Glutamatergic neuron (in vitro differentiated cells): ENCODE results near the gene PRKCA. TPM values are rescaled to one million over a fixed set of nuclear protein-coding genes. Genes with fewer than 3 reads are reported as not detected.
"Not testable (repeated sequence)": the region's sequence is repeated elsewhere in the genome, so short reads cannot be mapped to it uniquely, and the experiment has no call there.

ENCODE experiments used
- DNase-seq: peaks from one replicate; pipeline ENCODE4 v3.0.0; 2022
- H3K27ac Mint-ChIP-seq: one replicate; pipeline ENCODE4 v1.8.0; 2020; ENCODE audit warnings: mild to moderate bottlenecking, mixed read lengths, inconsistent platforms; ENCODE audit not compliant: unreplicated experiment
- H3K27me3 Mint-ChIP-seq: one replicate; pipeline ENCODE4 v1.8.0; 2020; ENCODE audit warnings: mild to moderate bottlenecking, moderate library complexity, mixed read lengths, inconsistent platforms; ENCODE audit not compliant: unreplicated experiment
- H3K36me3 Mint-ChIP-seq: one replicate; pipeline ENCODE4 v1.8.0; 2020; ENCODE audit warnings: mild to moderate bottlenecking, mixed read lengths, inconsistent platforms; ENCODE audit not compliant: unreplicated experiment
- H3K4me1 Mint-ChIP-seq: one replicate; pipeline ENCODE4 v1.8.0; 2020; ENCODE audit warnings: mild to moderate bottlenecking, low read depth, mixed read lengths, inconsistent platforms; ENCODE audit not compliant: unreplicated experiment
- H3K4me3 Mint-ChIP-seq: one replicate; pipeline ENCODE4 v1.8.0; 2020; ENCODE audit warnings: mild to moderate bottlenecking, mixed read lengths, inconsistent platforms; ENCODE audit not compliant: unreplicated experiment
- H3K9me3 Mint-ChIP-seq: one replicate; pipeline ENCODE4 v1.8.0; 2020; ENCODE audit warnings: mild to moderate bottlenecking, moderate library complexity, mixed read lengths, inconsistent platforms; ENCODE audit not compliant: unreplicated experiment
- CTCF ChIP-seq: fragments of 200-600 bp; sonication (generic); IDR thresholded peaks from one replicate; pipeline ENCODE4 v1.5.0; 2021; ENCODE audit not compliant: partially characterized antibody, unreplicated experiment
- total RNA-seq: library from RNA; stranded (reverse); fragmentation: NEBNext Ultra II Directional; extraction: Animal tissue kit (Norgen Biotek cat#: 25700); gene quantifications from one replicate; pipeline ENCODE4 v1.2.1, GENCODE V29; 2021; ENCODE audit not compliant: unreplicated experiment

The PRKCA gene
- total RNA-seq, 1 donor from 2014 or later: 2.2 TPM

GRCh38 chr17:66285149-66285548, 17.3 kb upstream of the PRKCA start:
- Mint-ChIP-seq H3K4me1 (no peaks in the 10 kb centered on the region), H3K27me3 (no peaks in the 10 kb centered on the region), H3K36me3 (no peaks in the 10 kb centered on the region), H3K27ac (no peak overlapping the region), H3K9me3 (no peaks in the 10 kb centered on the region), H3K4me3 (no peak overlapping the region)
- DNase-seq: no peak
- no peak for TF ChIP-seq CTCF

GRCh38 chr17:66287911-66288310, 14.5 kb upstream of the PRKCA start:
- no peaks in the 10 kb centered on the region for H3K9me3 Mint-ChIP-seq
- H3K4me1 Mint-ChIP-seq: no peaks in the 10 kb centered on the region
- no peaks in the 10 kb centered on the region for H3K27me3 Mint-ChIP-seq
- H3K27ac Mint-ChIP-seq: no peak overlapping the region
- DNase-seq: no peak
- H3K36me3 Mint-ChIP-seq: no peaks in the 10 kb centered on the region
- no peak overlapping the region for H3K4me3 Mint-ChIP-seq
- TF ChIP-seq CTCF: no peak

- no peaks in the 10 kb centered on the region for H3K27me3 Mint-ChIP-seq
- no peaks in the 10 kb centered on the region for H3K36me3 Mint-ChIP-seq
- H3K27ac Mint-ChIP-seq: no peak overlapping the region
- no peak for DNase-seq
- H3K4me3 Mint-ChIP-seq: no peak overlapping the region
- H3K4me1 Mint-ChIP-seq: no peaks in the 10 kb centered on the region
- H3K9me3 Mint-ChIP-seq: no peaks in the 10 kb centered on the region
- TF ChIP-seq CTCF: no peak
These were observed 12.2 kb upstream of the PRKCA start for GRCh38 chr17:66290101-66290722.

GRCh38 chr17:66292353-66292752, 10.1 kb upstream of the PRKCA start:
- no peaks in the 10 kb centered on the region for H3K27me3 Mint-ChIP-seq
- no peaks in the 10 kb centered on the region for H3K9me3 Mint-ChIP-seq
- no peaks in the 10 kb centered on the region for H3K36me3 Mint-ChIP-seq
- H3K4me3 Mint-ChIP-seq: no peak overlapping the region
- no peak for TF ChIP-seq CTCF
- no peaks in the 10 kb centered on the region for H3K4me1 Mint-ChIP-seq
- no peak overlapping the region for H3K27ac Mint-ChIP-seq
- no peak for DNase-seq

GRCh38 chr17:66296289-66296725, 6.1 kb upstream of the PRKCA start:
- no peak for TF ChIP-seq CTCF
- Mint-ChIP-seq H3K4me1 (no peaks in the 10 kb centered on the region), H3K27ac (no peak overlapping the region), H3K9me3 (peaks cover 2% of the 10 kb centered on the region), H3K36me3 (no peaks in the 10 kb centered on the region), H3K27me3 (peaks cover 7% of the 10 kb centered on the region), H3K4me3 (no peak overlapping the region)
- DNase-seq: no peak

GRCh38 chr17:66297443-66297842, 5.0 kb upstream of the PRKCA start:
- not testable (repeated sequence) for H3K36me3 Mint-ChIP-seq, H3K9me3 Mint-ChIP-seq, H3K4me1 Mint-ChIP-seq, DNase-seq, H3K4me3 Mint-ChIP-seq, H3K27ac Mint-ChIP-seq
- H3K27me3 Mint-ChIP-seq: peaks cover 12% of the 10 kb centered on the region
